Measurements from ENCODE around the gene NAV1.

NAV1 gene

DNA sequence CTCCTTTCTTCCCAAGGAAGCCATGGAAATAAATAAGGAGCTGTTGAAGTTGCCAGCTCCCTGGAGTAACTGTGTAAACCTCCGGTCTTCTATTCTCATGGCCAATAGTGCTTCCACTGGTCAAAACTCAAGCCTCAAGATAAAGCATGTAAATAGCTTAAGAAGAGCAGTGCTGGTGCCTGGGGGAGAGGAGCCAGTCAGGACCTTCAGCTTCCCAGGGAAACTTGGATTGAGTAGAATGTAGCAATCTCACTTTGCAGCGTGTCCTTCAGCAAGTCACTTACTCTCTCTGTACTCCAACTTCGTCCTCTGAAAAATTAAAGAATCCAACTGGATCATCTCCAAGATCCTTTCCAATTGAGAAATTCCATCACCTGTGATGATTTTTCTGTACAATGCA lies 44.7 kb downstream of the NAV1 start:
- peaks cover 3% of the 10 kb centered on the region for H3K27me3 ChIP-seq (ENCODE audit: insufficient read depth, poor library complexity, severe bottlenecking)
- TF ChIP-seq, protein P1, sequence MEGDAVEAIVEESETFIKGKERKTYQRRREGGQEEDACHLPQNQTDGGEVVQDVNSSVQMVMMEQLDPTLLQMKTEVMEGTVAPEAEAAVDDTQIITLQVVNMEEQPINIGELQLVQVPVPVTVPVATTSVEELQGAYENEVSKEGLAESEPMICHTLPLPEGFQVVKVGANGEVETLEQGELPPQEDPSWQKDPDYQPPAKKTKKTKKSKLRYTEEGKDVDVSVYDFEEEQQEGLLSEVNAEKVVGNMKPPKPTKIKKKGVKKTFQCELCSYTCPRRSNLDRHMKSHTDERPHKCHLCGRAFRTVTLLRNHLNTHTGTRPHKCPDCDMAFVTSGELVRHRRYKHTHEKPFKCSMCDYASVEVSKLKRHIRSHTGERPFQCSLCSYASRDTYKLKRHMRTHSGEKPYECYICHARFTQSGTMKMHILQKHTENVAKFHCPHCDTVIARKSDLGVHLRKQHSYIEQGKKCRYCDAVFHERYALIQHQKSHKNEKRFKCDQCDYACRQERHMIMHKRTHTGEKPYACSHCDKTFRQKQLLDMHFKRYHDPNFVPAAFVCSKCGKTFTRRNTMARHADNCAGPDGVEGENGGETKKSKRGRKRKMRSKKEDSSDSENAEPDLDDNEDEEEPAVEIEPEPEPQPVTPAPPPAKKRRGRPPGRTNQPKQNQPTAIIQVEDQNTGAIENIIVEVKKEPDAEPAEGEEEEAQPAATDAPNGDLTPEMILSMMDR (IDR thresholded peaks at IDR 0.05; ENCODE audit: insufficient read depth, low read length) = no peak
- TF ChIP-seq SPI1 (IDR thresholded peaks at IDR 0.05; ENCODE audit: borderline replicate concordance, low read depth) = no peak
- TF ChIP-seq POLR2AphosphoS5 (IDR thresholded peaks at IDR 0.05; ENCODE audit: low read depth) = no peak
- TF ChIP-seq, protein P2, sequence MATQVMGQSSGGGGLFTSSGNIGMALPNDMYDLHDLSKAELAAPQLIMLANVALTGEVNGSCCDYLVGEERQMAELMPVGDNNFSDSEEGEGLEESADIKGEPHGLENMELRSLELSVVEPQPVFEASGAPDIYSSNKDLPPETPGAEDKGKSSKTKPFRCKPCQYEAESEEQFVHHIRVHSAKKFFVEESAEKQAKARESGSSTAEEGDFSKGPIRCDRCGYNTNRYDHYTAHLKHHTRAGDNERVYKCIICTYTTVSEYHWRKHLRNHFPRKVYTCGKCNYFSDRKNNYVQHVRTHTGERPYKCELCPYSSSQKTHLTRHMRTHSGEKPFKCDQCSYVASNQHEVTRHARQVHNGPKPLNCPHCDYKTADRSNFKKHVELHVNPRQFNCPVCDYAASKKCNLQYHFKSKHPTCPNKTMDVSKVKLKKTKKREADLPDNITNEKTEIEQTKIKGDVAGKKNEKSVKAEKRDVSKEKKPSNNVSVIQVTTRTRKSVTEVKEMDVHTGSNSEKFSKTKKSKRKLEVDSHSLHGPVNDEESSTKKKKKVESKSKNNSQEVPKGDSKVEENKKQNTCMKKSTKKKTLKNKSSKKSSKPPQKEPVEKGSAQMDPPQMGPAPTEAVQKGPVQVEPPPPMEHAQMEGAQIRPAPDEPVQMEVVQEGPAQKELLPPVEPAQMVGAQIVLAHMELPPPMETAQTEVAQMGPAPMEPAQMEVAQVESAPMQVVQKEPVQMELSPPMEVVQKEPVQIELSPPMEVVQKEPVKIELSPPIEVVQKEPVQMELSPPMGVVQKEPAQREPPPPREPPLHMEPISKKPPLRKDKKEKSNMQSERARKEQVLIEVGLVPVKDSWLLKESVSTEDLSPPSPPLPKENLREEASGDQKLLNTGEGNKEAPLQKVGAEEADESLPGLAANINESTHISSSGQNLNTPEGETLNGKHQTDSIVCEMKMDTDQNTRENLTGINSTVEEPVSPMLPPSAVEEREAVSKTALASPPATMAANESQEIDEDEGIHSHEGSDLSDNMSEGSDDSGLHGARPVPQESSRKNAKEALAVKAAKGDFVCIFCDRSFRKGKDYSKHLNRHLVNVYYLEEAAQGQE (IDR thresholded peaks at IDR 0.05; ENCODE audit: insufficient replicate concordance, low read depth) = no peak
- TF ChIP-seq GABPA (IDR thresholded peaks at IDR 0.05; ENCODE audit: low read depth) = no peak
- H3K4me3 ChIP-seq (replicated peaks; ENCODE audit: insufficient read depth, low read length) = no peak overlapping the region
- H3K27ac ChIP-seq (replicated peaks) = no peak overlapping the region
- DNase-seq (ENCODE audit: low read depth in 1 of 2, low spot score in 1 of 2) = no peak

DNA sequence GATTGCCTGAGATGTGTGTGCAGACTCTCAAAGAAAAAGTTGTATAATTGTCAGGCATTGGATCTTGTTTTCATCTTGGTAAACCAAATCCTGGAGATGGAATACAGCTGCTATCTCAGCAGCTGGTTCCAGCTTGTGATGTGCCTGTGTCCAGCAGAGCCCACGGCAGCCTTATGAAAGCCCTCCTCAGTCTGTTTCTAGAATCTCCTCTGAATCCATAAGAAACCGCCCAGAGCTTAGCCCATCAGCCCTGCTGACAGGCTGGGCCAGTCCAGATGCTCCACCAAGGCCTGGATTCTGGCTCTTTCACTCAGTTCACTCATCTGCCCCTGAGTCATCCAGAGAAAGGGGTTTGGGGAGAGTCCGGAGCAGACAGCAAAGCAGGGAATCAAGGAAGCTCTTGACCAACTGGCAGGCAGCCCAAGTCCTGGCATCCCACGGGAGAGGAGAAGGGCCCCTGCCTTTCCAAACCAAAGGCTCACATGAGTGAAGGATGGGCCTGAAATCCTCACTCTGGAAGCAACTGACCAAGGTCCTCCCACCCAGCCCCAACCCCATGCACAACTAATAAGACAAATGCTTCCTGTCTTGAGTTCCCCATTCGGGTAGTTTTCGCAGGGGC lies 45.7 kb downstream of the NAV1 start:
- DNase-seq (ENCODE audit: low read depth in 1 of 2, low spot score in 1 of 2) = no peak
- Histone ChIP-seq H3K4me3 (replicated peaks; ENCODE audit: insufficient read depth, low read length) (no peak overlapping the region), H3K27me3 (ENCODE audit: insufficient read depth, poor library complexity, severe bottlenecking) (peaks cover 3% of the 10 kb centered on the region), H3K27ac (replicated peaks) (no peak overlapping the region)
- no peak for TF ChIP-seq GABPA (IDR thresholded peaks at IDR 0.05; ENCODE audit: low read depth)
- TF ChIP-seq, protein P1 (IDR thresholded peaks at IDR 0.05; ENCODE audit: insufficient read depth, low read length) = no peak
- TF ChIP-seq SPI1 (IDR thresholded peaks at IDR 0.05; ENCODE audit: borderline replicate concordance, low read depth) = no peak
- TF ChIP-seq, protein P2 (IDR thresholded peaks at IDR 0.05; ENCODE audit: insufficient replicate concordance, low read depth) = no peak
- TF ChIP-seq POLR2AphosphoS5 (IDR thresholded peaks at IDR 0.05; ENCODE audit: low read depth) = no peak

DNA sequence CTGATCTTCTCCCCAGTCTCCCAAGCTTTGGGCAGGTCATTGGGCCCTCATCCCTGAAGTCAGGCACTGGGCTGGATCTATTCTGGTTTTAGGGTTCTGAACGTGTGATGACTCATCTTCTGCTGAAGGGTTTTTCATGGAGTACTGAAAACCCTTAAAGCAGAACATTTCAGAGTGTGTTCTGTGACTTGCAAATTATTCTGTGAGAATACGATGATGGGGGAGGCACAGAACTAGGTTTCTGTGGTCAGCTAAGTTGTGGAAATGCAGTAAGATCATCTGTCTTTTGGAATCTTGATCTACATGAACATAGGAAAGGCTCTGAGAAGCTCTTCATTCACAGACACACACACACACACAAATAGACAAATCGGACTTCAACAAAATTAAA lies 46.2 kb downstream of the NAV1 start:
- no peak for DNase-seq (ENCODE audit: low read depth in 1 of 2, low spot score in 1 of 2)
- no peak overlapping the region for H3K4me3 ChIP-seq (replicated peaks; ENCODE audit: insufficient read depth, low read length)
- no peak overlapping the region for H3K27ac ChIP-seq (replicated peaks)
- TF ChIP-seq SPI1 (IDR thresholded peaks at IDR 0.05; ENCODE audit: borderline replicate concordance, low read depth) = no peak
- TF ChIP-seq, protein P1 (IDR thresholded peaks at IDR 0.05; ENCODE audit: insufficient read depth, low read length) = no peak
- TF ChIP-seq GABPA (IDR thresholded peaks at IDR 0.05; ENCODE audit: low read depth) = no peak
- TF ChIP-seq POLR2AphosphoS5 (IDR thresholded peaks at IDR 0.05; ENCODE audit: low read depth) = no peak
- TF ChIP-seq, protein P2 (IDR thresholded peaks at IDR 0.05; ENCODE audit: insufficient replicate concordance, low read depth) = no peak
- peaks cover 3% of the 10 kb centered on the region for H3K27me3 ChIP-seq (ENCODE audit: insufficient read depth, poor library complexity, severe bottlenecking)

Measured in HL-60 (cell line).